ENCODE results near the gene TRIM71. TPM values are rescaled to one million over a fixed set of nuclear protein-coding genes. Genes with fewer than 3 reads are reported as not detected.

Gene TRIM71
- total RNA-seq, 4 donors from 2014 or later: not detected

- no peak for DNase-seq
- H3K27me3 ChIP-seq: no peaks in the 10 kb centered on the region
- H3K4me1 ChIP-seq: no peaks in the 10 kb centered on the region
- H3K4me3 ChIP-seq: no peak overlapping the region
- H3K9me3 ChIP-seq: no peaks in the 10 kb centered on the region
- H3K36me3 ChIP-seq: no peaks in the 10 kb centered on the region
- H3K27ac ChIP-seq: no peak overlapping the region
- TF ChIP-seq CTCF (IDR thresholded peaks at IDR 0.05) (no peak), POLR2A (IDR thresholded peaks at IDR 0.05) (no peak)
These were observed 67.6 kb downstream of the TRIM71 start for GRCh38 chr3:32885283-32885901.

- no peaks in the 10 kb centered on the region for H3K36me3 ChIP-seq
- no peak overlapping the region for H3K4me3 ChIP-seq
- H3K27ac ChIP-seq: no peak overlapping the region
- H3K9me3 ChIP-seq: no peaks in the 10 kb centered on the region
- DNase-seq: no peak
- H3K4me1 ChIP-seq: no peaks in the 10 kb centered on the region
- TF ChIP-seq CTCF (IDR thresholded peaks at IDR 0.05) (no peak), POLR2A (IDR thresholded peaks at IDR 0.05) (no peak)
- H3K27me3 ChIP-seq: no peaks in the 10 kb centered on the region
These were observed 68.5 kb downstream of the TRIM71 start for GRCh38 chr3:32886296-32886695.

- no peak overlapping the region for H3K4me3 ChIP-seq
- no peaks in the 10 kb centered on the region for H3K36me3 ChIP-seq
- no peaks in the 10 kb centered on the region for H3K27me3 ChIP-seq
- no peaks in the 10 kb centered on the region for H3K4me1 ChIP-seq
- H3K27ac ChIP-seq: no peak overlapping the region
- no peak for TF ChIP-seq POLR2A (IDR thresholded peaks at IDR 0.05)
- H3K9me3 ChIP-seq: no peaks in the 10 kb centered on the region
- no peak for DNase-seq
These were observed 69.1 kb downstream of the TRIM71 start for GRCh38 chr3:32886911-32887310.

GRCh38 chr3:32888739-32889138, 70.9 kb downstream of the TRIM71 start:
- no peak for TF ChIP-seq CTCF (IDR thresholded peaks at IDR 0.05)
- TF ChIP-seq POLR2A (IDR thresholded peaks at IDR 0.05): no peak
- Histone ChIP-seq H3K27ac (no peak overlapping the region), H3K4me3 (no peak overlapping the region), H3K27me3 (no peaks in the 10 kb centered on the region), H3K9me3 (no peaks in the 10 kb centered on the region), H3K36me3 (no peaks in the 10 kb centered on the region), H3K4me1 (no peaks in the 10 kb centered on the region)
- no peak for DNase-seq

- no peak overlapping the region for H3K27ac ChIP-seq
- TF ChIP-seq CTCF (IDR thresholded peaks at IDR 0.05) (no peak), POLR2A (IDR thresholded peaks at IDR 0.05) (no peak)
- no peak overlapping the region for H3K4me3 ChIP-seq
- no peaks in the 10 kb centered on the region for H3K4me1 ChIP-seq
- H3K36me3 ChIP-seq: no peaks in the 10 kb centered on the region
- no peaks in the 10 kb centered on the region for H3K27me3 ChIP-seq
- H3K9me3 ChIP-seq: no peaks in the 10 kb centered on the region
- DNase-seq: no peak
These were observed 72.9 kb downstream of the TRIM71 start for GRCh38 chr3:32890420-32891276.

- no peak for TF ChIP-seq POLR2A (IDR thresholded peaks at IDR 0.05)
- TF ChIP-seq CTCF (IDR thresholded peaks at IDR 0.05): no peak
- no peak for DNase-seq
- H3K36me3 ChIP-seq: no peaks in the 10 kb centered on the region
- no peak overlapping the region for H3K27ac ChIP-seq
- no peaks in the 10 kb centered on the region for H3K27me3 ChIP-seq
- no peaks in the 10 kb centered on the region for H3K4me1 ChIP-seq
- H3K4me3 ChIP-seq: no peak overlapping the region
- no peaks in the 10 kb centered on the region for H3K9me3 ChIP-seq
These were observed 73.6 kb downstream of the TRIM71 start for GRCh38 chr3:32891365-32891764.

Data from Peyer's patch (tissue), 4 donors.